ENCODE data around the gene PGM5. TPM values are rescaled to one million over a fixed set of nuclear protein-coding genes. Genes with fewer than 3 reads are reported as not detected.

The PGM5 gene
- total and polyA plus RNA-seq, 2 of the 8 experiments (the other 6 are each of a cell fraction or from before 2014, with no cell fraction given), result not detected

- Histone ChIP-seq H3K23ac (ENCODE audit: insufficient read length) (no peak overlapping the region), H3K79me1 (ENCODE audit: low read depth, low read length) (no peaks in the 10 kb centered on the region), H2BK120ac (replicated peaks; ENCODE audit: low read depth, low read length) (no peak overlapping the region), H3K9me3 (ENCODE audit: insufficient read depth in 2 of 2, low read depth in 1 of 2, low read length in 1 of 2) (no peaks in the 10 kb centered on the region), H3K36me3 (ENCODE audit: control insufficient read depth in 2 of 4, insufficient read depth in 4 of 4, low read length in 3 of 4) (no peaks in the 10 kb centered on the region), H3K4me3 (ENCODE audit: extremely low read depth in 1 of 4, insufficient read depth in 2 of 4, low read depth in 3 of 4, low read length in 4 of 4) (no peak overlapping the region), H4K5ac (ENCODE audit: insufficient read length, low read depth, low read length) (no peak overlapping the region), H3K14ac (ENCODE audit: insufficient read length) (no peak overlapping the region), H3K18ac (ENCODE audit: extremely low read depth, low read length) (no peak overlapping the region), H3K27ac (ENCODE audit: low read depth, low read length) (no peak overlapping the region), H2AK5ac (ENCODE audit: low read depth, low read length) (no peak overlapping the region), H3K79me2 (ENCODE audit: control insufficient read depth in 1 of 2, insufficient read depth in 2 of 2, low read length in 2 of 2) (no peaks in the 10 kb centered on the region), H2BK12ac (ENCODE audit: low read depth, low read length) (no peak overlapping the region), H4K91ac (replicated peaks; ENCODE audit: insufficient read length, low read length) (no peak overlapping the region), H2BK15ac (ENCODE audit: low read length) (no peak overlapping the region), H4K20me1 (replicated peaks in 1 of 2; ENCODE audit: control insufficient read depth in 1 of 2, insufficient read depth in 2 of 2, low read length in 2 of 2) (no peaks in the 10 kb centered on the region), H3K9ac (replicated peaks in 1 of 4; ENCODE audit: extremely low read depth in 1 of 4, low read depth in 3 of 4, low read length in 3 of 4) (no peak overlapping the region), H2BK20ac (ENCODE audit: low read length) (no peak overlapping the region), H3K23me2 (ENCODE audit: low read depth, low read length) (no peaks in the 10 kb centered on the region; the same call in 1 of the 2 replicates), H3K4ac (replicated peaks; ENCODE audit: insufficient read length, low read depth, low read length) (no peak overlapping the region), H3K56ac (replicated peaks; ENCODE audit: insufficient read length, low read depth, low read length) (no peak overlapping the region), H3K27me3 (replicated peaks in 1 of 4; ENCODE audit: control insufficient read depth in 3 of 4, extremely low read depth in 1 of 4, insufficient read depth in 3 of 4, low read length in 3 of 4) (peaks cover 0 to 10% (median 5%) of the 10 kb centered on the region in 4 experiments; a peak in 5 of 7 replicates), H4K8ac (ENCODE audit: extremely low read depth, insufficient read depth, low read length) (no peak overlapping the region), H3K4me2 (ENCODE audit: insufficient read depth in 1 of 2, low read depth in 2 of 2, low read length in 2 of 2) (no peak overlapping the region), H3K4me1 (replicated peaks in 1 of 4; ENCODE audit: control insufficient read depth in 3 of 4, insufficient read depth in 4 of 4, low read length in 3 of 4) (no peaks in the 10 kb centered on the region), H2BK5ac (ENCODE audit: low read depth, low read length) (no peak overlapping the region), H2AFZ (ENCODE audit: low read length) (no peak overlapping the region)
- WGBS, 2 experiments (ENCODE audit: extremely low coverage in 1 of 2, insufficient coverage in 1 of 2, insufficient read length in 1 of 2, insufficient replicate concordance in 2 of 2, low coverage in 1 of 2, low lambda C conversion rate in 2 of 2, missing lambda C conversion rate in 1 of 2), result 87% methylated on average over 4 of the region's 4 CpGs; no CpG with 5 or more reads in 1 of the 2 experiments
- ChIA-PET CTCF (ENCODE audit: partially characterized antibody) (no interaction called here), POLR2A (ENCODE audit: partially characterized antibody) (no interaction called here)
- TF ChIP-seq TBP (IDR thresholded peaks at IDR 0.05; ENCODE audit: low read depth, low read length) (no peak), HDAC2 (IDR thresholded peaks at IDR 0.05; ENCODE audit: borderline replicate concordance in 1 of 2, low read depth in 2 of 2, low read length in 2 of 2) (no peak), SIN3A (conservative IDR thresholded peaks at IDR 0.05 in 1 of 2, IDR thresholded peaks at IDR 0.05 in 1 of 2; ENCODE audit: low read depth in 1 of 2, low read length in 2 of 2) (no peak), RAD21 (IDR thresholded peaks at IDR 0.05 in 1 of 2, conservative IDR thresholded peaks at IDR 0.05 in 1 of 2; ENCODE audit: low read depth in 2 of 2, low read length in 2 of 2) (no peak), NRF1 (IDR thresholded peaks at IDR 0.05; ENCODE audit: low read depth, low read length) (no peak)
- FAIRE-seq (no peak), DNase-seq (ENCODE audit: low read depth in 1 of 2, low spot score in 2 of 2) (no peak)
These were observed 175.7 kb downstream of the PGM5 start for GRCh38 chr9:68532131-68532530.
